Measurements from ENCODE around the gene ACTG2.
A peak's percentile ranks its signal among the peaks of the same experiment; 100 is the strongest.

GRCh38 chr2:73892631-73893329 is at the start of gene ACTG2:
- TF ChIP-seq CTCF (IDR thresholded peaks at IDR 0.05) (no peak), POLR2AphosphoS5 (IDR thresholded peaks at IDR 0.05) (peak; percentile 78 to 98), POLR2A (IDR thresholded peaks at IDR 0.05; ENCODE audit: low read depth) (peak; percentile 70), EP300 (IDR thresholded peaks at IDR 0.05) (no peak)
